Measurements from ENCODE around the gene SVIL.
"Not testable (repeated sequence)": the region's sequence is repeated elsewhere in the genome, so short reads cannot be mapped to it uniquely, and the experiment has no call there.

The SVIL gene

GRCh38 chr10:29595636-29596225 is 39.0 kb downstream of the SVIL start:
- ChIA-PET POLR2A (no interaction called here), CTCF (interaction anchor here (0.5 to 2.4 kb wide), 4 partner anchors 9 to 70 kb away, joined by 3 to 9 read pairs (median 4); no protein-coding TSS in a partner anchor)
- no peak overlapping the region for H3K4me3 ChIP-seq (ENCODE audit: low read depth, low read length)
- no peak for DNase-seq (ENCODE audit: low read depth, low spot score)
- TF ChIP-seq CTCF (IDR thresholded peaks at IDR 0.05; ENCODE audit: insufficient read depth, low read length, missing control alignments): no peak

GRCh38 chr10:29595146-29595545 is 39.6 kb downstream of the SVIL start:
- H3K4me3 ChIP-seq (ENCODE audit: low read depth, low read length): no peak overlapping the region
- POLR2A ChIA-PET: interaction anchor here (0.6 kb wide), 1 partner anchor 39 kb away, joined by 3 read pairs; no protein-coding TSS in a partner anchor
- DNase-seq (ENCODE audit: low read depth, low spot score): no peak
- CTCF ChIA-PET: interaction anchor here (0.5 to 2.4 kb wide), 4 partner anchors 10 to 69 kb away, joined by 3 to 9 read pairs (median 4); no protein-coding TSS in a partner anchor
- TF ChIP-seq CTCF (IDR thresholded peaks at IDR 0.05; ENCODE audit: insufficient read depth, low read length, missing control alignments): no peak

- H3K4me3 ChIP-seq (ENCODE audit: low read depth, low read length): no peak overlapping the region
- DNase-seq (ENCODE audit: low read depth, low spot score): no peak
- ChIA-PET CTCF (interaction anchor here (0.7 to 5.1 kb wide), 24 partner anchors 7 to 295 kb away, joined by 3 to 46 read pairs (median 5); partner anchors contain the start of gene SVIL), POLR2A (no interaction called here)
- TF ChIP-seq CTCF (IDR thresholded peaks at IDR 0.05; ENCODE audit: insufficient read depth, low read length, missing control alignments): no peak
These were observed 43.2 kb downstream of the SVIL start for GRCh38 chr10:29591651-29591968.

- H3K4me3 ChIP-seq (ENCODE audit: low read depth, low read length): no peak overlapping the region
- POLR2A ChIA-PET: no interaction called here
- DNase-seq (ENCODE audit: low read depth, low spot score): no peak
- CTCF ChIA-PET: interaction anchor here (0.7 to 5.1 kb wide), 39 partner anchors 8 to 407 kb away, joined by 3 to 46 read pairs (median 5); partner anchors contain the start of gene SVIL
- TF ChIP-seq CTCF (IDR thresholded peaks at IDR 0.05; ENCODE audit: insufficient read depth, low read length, missing control alignments): no peak
These were observed 43.7 kb downstream of the SVIL start for GRCh38 chr10:29590915-29591650.

- POLR2A ChIA-PET: no interaction called here
- TF ChIP-seq CTCF (IDR thresholded peaks at IDR 0.05; ENCODE audit: insufficient read depth, low read length, missing control alignments): no peak
- DNase-seq (ENCODE audit: low read depth, low spot score): no peak
- no peak overlapping the region for H3K4me3 ChIP-seq (ENCODE audit: low read depth, low read length)
- CTCF ChIA-PET: interaction anchor here (1.3 to 5.1 kb wide), 7 partner anchors 9 to 145 kb away, joined by 3 to 46 read pairs (median 15); no protein-coding TSS in a partner anchor
These were observed 45.9 kb downstream of the SVIL start for GRCh38 chr10:29588629-29589421.

GRCh38 chr10:29587750-29588628 is 46.8 kb downstream of the SVIL start:
- DNase-seq (ENCODE audit: low read depth, low spot score); POLR2A ChIA-PET; H3K4me3 ChIP-seq (ENCODE audit: low read depth, low read length): not testable (repeated sequence)
- CTCF ChIA-PET: interaction anchor here (1.3 to 5.1 kb wide), 3 partner anchors 8 to 17 kb away, joined by 3 to 46 read pairs (median 5); no protein-coding TSS in a partner anchor

GRCh38 chr10:29587102-29587749 is 47.5 kb downstream of the SVIL start:
- DNase-seq (ENCODE audit: low read depth, low spot score); POLR2A ChIA-PET; H3K4me3 ChIP-seq (ENCODE audit: low read depth, low read length): not testable (repeated sequence)
- CTCF ChIA-PET: interaction anchor here (0.9 to 1.7 kb wide), 2 partner anchors 10 to 15 kb away, joined by 3 to 5 read pairs; no protein-coding TSS in a partner anchor

All from AG04449 (cell line).